ENCODE results near the gene SETD2. TPM values are rescaled to one million over a fixed set of nuclear protein-coding genes. Genes with fewer than 3 reads are reported as not detected.

SETD2 gene
- total RNA-seq, 1 donor from 2014 or later = 21.0 TPM

GRCh38 chr3:46978381-46978780 is 185.5 kb downstream of the SETD2 start:
- TF ChIP-seq, protein P1, sequence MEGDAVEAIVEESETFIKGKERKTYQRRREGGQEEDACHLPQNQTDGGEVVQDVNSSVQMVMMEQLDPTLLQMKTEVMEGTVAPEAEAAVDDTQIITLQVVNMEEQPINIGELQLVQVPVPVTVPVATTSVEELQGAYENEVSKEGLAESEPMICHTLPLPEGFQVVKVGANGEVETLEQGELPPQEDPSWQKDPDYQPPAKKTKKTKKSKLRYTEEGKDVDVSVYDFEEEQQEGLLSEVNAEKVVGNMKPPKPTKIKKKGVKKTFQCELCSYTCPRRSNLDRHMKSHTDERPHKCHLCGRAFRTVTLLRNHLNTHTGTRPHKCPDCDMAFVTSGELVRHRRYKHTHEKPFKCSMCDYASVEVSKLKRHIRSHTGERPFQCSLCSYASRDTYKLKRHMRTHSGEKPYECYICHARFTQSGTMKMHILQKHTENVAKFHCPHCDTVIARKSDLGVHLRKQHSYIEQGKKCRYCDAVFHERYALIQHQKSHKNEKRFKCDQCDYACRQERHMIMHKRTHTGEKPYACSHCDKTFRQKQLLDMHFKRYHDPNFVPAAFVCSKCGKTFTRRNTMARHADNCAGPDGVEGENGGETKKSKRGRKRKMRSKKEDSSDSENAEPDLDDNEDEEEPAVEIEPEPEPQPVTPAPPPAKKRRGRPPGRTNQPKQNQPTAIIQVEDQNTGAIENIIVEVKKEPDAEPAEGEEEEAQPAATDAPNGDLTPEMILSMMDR (IDR thresholded peaks at IDR 0.05) = no peak
- H3K36me3 ChIP-seq = no peaks in the 10 kb centered on the region
- H3K27ac ChIP-seq = peak overlapping the region; percentile 68 to 87
- H3K9me3 ChIP-seq = no peaks in the 10 kb centered on the region
- H3K4me1 ChIP-seq = peaks cover 23 to 32% of the 10 kb centered on the region in 2 donors
- intact Hi-C loops (cut with DNase I) = loop anchor here (5.0 to 10.0 kb wide), 2 partner anchors 106 to 134 kb away; no protein-coding TSS in a partner anchor
- no peaks in the 10 kb centered on the region for H3K27me3 ChIP-seq
- DNase-seq (ENCODE audit: low spot score in 2 of 2) = no peak
- peak overlapping the region in 1 of 2 donors; percentile 92 for H3K4me3 ChIP-seq

DNA sequence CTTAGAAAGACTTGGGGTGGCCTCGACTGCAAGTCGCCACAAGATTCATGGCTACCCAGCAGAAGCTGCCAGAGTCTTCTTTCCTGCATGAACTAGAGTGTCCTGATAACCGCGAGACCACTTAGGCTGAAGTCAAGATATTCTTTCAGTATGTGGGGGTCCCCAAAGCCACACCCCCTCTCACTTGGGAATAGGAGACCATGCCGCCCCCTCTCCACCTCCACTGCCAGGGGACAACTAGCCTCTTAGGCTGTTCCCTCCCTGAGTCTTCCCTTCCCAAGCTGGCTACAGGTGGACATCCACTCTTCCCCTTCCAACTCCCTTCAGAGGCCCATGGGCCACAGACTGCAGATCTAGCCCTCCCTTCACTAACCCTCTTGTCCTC is 186.1 kb downstream of the SETD2 start:
- Histone ChIP-seq H3K27me3 (no peaks in the 10 kb centered on the region), H3K36me3 (no peaks in the 10 kb centered on the region), H3K4me3 (peak overlapping the region in 1 of 2 donors; percentile 51), H3K9me3 (no peaks in the 10 kb centered on the region), H3K27ac (peak overlapping the region; percentile 68 to 87), H3K4me1 (peaks cover 23 to 32% of the 10 kb centered on the region in 2 donors)
- no peak for DNase-seq (ENCODE audit: low spot score in 2 of 2)
- intact Hi-C loops (cut with DNase I) = loop anchor here (2.0 to 10.0 kb wide), 3 partner anchors 106 to 185 kb away; no protein-coding TSS in a partner anchor
- TF ChIP-seq, protein P1 (IDR thresholded peaks at IDR 0.05) = no peak

- H3K27me3 ChIP-seq = no peaks in the 10 kb centered on the region
- peak; percentile 94 to 98 for DNase-seq (ENCODE audit: low spot score in 2 of 2)
- peak within 1 kb of the TSS; percentile 60 to 83 for H3K4me3 ChIP-seq
- H3K9me3 ChIP-seq = no peaks in the 10 kb centered on the region
- intact Hi-C loops (cut with DNase I) = loop anchor here (1.0 to 10.0 kb wide), 5 partner anchors 33 to 186 kb away; no protein-coding TSS in a partner anchor
- peak within 1 kb of the TSS; percentile 84 to 90 for H3K27ac ChIP-seq
- TF ChIP-seq, protein P1 (IDR thresholded peaks at IDR 0.05) = no peak
- H3K36me3 ChIP-seq = no peaks in the 10 kb centered on the region
- peaks cover 23 to 29% of the 10 kb centered on the region in 2 donors for H3K4me1 ChIP-seq
Measured at GRCh38 chr3:46976326-46977190, 187.4 kb downstream of the SETD2 start, which contains the start of gene CCDC12. Gene CCDC12, minus strand, starts transcription at chr3:46976745. Its CDS starts 13 bp downstream, at chr3:46976732.

- intact Hi-C loops (cut with DNase I) = loop anchor here (5.0 to 10.0 kb wide), 2 partner anchors 102 to 130 kb away; no protein-coding TSS in a partner anchor
- TF ChIP-seq, protein P1 (IDR thresholded peaks at IDR 0.05) = no peak
- H3K27ac ChIP-seq = no peak overlapping the region
- H3K27me3 ChIP-seq = no peaks in the 10 kb centered on the region
- no peaks in the 10 kb centered on the region for H3K9me3 ChIP-seq
- no peak for DNase-seq (ENCODE audit: low spot score in 2 of 2)
- H3K4me1 ChIP-seq = peaks cover 33 to 41% of the 10 kb centered on the region in 2 donors
- H3K36me3 ChIP-seq = no peaks in the 10 kb centered on the region
- peak overlapping the region in 1 of 2 donors; percentile 83 for H3K4me3 ChIP-seq
Measured at GRCh38 chr3:46974421-46975171, 189.3 kb downstream of the SETD2 start.

GRCh38 chr3:46972396-46972795 is 191.5 kb downstream of the SETD2 start:
- no peak for DNase-seq (ENCODE audit: low spot score in 2 of 2)
- Histone ChIP-seq H3K27ac (no peak overlapping the region), H3K9me3 (no peaks in the 10 kb centered on the region), H3K4me3 (no peak overlapping the region), H3K36me3 (no peaks in the 10 kb centered on the region), H3K27me3 (no peaks in the 10 kb centered on the region), H3K4me1 (peaks cover 18 to 34% of the 10 kb centered on the region in 2 donors)
- TF ChIP-seq, protein P1 (IDR thresholded peaks at IDR 0.05) = no peak
- intact Hi-C loops (cut with DNase I) = loop anchor here (10.0 kb wide), 1 partner anchor 128 kb away; no protein-coding TSS in a partner anchor
